ENCODE results near the gene LASP1NB.
"Not testable (repeated sequence)": the region's sequence is repeated elsewhere in the genome, so short reads cannot be mapped to it uniquely, and the experiment has no call there.

LASP1NB gene

DNA sequence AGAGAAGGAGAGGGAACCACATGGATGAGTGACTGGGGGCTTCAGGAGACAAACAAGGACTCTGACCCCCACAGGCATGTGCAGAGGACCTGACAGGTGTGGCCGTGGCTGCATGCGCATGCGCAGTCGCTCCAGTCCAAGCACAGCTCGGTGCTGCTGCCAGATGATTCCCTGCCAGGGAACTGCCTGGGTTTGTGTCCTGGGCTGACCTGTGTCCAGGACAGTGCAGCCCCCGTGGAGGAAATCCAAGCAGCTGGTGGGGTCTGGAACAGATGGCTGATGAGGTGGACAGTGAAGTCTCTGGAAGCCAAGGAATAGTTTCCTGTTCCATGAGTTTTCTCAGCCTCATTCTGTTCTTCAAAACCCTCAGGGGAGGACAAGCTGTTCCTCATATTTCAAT lies 28.2 kb upstream of the LASP1NB start:
- no peak for DNase-seq

DNA sequence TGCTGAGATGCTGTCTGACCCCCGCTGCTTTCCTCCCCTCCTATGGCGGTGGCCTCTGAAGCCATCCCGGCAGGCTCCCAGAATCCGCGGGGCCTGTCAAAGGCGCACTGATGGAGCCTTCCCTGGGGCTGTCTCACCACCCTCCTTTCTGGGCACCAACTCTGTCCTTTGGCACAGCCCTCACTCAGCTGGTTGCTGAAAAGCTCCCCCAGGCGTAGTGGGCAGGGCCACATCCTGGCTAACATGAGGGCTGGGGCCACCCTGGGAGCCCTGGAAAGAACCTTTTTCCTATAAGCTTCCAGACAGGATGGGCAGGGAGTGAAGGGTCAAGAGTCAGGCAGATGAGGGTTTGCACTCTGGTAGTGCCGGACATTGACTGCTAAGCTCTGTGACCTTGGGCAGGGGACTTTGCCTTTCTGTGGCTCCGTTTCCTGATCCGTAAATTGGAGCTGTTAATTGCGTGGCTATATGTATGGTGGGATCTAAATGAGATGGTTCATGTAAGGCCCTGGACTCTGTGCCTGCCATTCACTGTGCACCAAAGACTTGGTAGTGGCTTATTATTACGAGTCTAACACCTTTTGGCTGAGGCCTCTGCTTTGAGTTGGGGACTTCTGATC lies 27.6 kb upstream of the LASP1NB start:
- no peak for DNase-seq

DNA sequence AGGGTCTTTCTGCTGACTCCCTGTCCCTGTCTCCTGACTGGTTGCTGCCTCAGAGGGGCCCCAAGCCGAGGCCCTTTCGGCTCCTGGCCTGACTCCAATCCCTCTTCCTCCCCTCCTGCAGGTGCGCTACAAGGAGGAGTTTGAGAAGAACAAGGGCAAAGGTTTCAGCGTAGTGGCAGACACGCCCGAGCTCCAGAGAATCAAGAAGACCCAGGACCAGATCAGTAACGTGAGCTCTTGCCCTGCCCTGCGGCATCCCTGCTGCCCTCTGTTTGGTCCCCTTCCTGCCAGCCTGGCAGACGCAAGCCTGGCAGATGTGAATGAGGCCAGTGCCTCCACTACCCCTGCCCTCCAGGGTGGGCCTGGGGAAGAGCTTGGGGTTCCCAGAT lies 27.1 kb upstream of the LASP1NB start:
- DNase-seq = no peak

DNA sequence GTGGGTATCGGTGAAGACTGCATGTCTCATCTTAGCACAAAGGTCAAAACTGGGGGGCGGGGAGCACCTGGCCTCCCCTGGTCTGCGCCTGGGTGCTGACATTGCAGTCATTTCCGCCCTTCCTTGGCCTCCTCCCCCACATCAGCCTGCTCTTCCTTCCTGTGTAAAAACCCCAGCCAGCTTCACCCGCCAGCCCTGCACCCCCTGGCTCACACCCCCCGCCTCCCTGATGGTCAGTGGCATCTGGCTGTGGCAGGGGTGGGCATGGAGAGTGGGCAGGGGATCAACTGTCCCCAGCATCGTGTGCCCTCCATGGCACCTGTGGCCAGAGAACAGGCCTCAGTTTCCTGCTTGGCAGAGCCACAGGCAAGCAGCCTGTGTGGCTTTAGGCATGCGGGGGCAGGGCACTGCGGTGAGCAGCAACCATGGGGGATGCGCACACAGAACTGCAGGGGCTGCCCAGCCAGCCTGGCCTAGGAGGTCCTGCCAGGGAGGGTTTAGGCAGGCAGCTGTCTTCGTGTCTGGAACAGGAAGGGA lies 26.5 kb upstream of the LASP1NB start:
- no peak for DNase-seq

DNA sequence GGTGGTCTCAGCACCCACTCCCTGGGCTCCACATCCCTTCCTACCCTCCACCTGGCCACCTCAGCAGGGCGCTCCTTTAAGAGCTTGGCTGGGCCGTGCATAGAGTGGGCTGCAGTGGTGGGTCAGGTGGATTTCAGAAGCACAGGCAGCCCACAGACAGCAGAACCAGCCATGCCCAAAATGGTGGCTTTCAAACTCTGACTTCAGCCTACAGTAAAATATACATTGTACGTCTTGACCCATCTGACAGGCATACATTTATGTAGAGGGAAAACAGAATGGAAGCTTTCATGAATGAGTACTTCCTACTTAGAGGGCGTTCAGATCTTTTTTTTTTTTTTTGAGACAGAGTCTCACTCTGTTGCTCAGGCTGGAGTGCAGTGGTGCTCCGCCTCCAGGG lies 26.0 kb upstream of the LASP1NB start:
- no peak for DNase-seq

DNA sequence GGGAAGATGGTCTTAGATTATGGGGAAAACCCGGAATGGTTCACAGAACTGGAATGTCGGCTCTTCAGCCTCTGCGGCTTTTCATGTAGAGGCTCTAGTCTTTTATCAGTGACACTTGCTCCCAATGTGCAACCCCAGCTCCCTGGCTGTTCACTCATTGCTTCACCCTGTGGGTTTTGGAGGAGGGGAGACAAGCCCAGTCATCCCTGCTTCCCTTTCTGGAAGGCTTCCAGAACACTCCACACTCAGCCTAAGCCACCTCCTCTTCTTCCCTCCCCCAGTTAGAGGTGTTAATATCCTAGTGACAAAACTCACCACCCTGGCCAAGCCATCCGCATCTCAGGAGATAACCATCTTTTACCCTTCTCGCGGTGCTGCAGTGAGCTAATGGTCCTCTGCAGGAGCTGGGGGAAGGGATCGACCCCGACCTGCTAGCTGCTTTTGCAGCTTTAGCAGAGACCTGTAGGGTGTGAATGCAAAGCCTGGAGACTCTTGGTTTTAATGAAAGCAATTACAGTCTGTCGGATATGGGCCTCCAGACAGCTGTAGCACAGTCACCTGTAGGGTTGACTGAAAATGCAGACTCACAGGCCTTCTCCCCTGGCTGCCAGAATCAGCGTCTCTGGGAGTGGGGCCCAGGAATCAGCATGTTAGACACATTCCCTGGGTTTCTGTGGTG lies 24.3 kb upstream of the LASP1NB start:
- peak; percentile 34 for DNase-seq

DNA sequence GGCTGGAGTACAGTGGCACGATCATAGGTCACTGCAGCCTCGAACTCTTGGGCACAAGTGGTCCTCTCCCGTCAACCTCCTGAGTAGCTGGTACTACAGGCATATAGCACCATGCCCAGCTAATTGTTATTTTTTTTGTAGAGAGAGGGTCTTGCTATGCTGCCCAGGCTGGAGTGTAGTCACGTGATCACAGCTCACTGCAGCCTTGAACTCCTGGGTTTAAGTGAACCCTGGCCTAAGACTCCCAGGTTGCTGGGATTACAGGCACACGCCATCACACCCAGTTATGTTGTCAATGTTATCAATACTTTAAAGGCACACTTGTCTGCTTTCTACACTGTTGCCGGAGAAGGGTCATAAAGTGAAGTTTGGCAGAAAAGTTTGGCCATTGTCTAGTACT lies 22.0 kb upstream of the LASP1NB start:
- DNase-seq = no peak

DNA sequence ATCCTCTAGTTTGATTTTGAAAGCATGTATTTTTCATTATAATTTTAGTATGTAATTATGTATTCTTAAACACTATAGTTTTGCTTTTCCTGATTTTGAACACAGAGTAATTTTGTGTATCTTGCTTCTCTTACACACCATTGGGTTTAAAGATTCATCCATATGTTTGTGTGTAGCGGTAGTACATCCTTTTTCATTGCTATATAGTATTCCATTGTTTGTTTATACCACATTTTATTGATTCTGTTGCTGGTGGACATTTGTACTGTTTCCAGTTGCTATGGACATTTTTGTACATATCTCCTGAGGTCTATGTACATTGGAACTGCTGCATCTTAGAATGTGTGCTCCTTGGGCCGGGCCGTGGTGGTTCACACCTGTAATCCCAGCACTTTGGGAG lies 20.5 kb upstream of the LASP1NB start:
- DNase-seq = no peak

DNA sequence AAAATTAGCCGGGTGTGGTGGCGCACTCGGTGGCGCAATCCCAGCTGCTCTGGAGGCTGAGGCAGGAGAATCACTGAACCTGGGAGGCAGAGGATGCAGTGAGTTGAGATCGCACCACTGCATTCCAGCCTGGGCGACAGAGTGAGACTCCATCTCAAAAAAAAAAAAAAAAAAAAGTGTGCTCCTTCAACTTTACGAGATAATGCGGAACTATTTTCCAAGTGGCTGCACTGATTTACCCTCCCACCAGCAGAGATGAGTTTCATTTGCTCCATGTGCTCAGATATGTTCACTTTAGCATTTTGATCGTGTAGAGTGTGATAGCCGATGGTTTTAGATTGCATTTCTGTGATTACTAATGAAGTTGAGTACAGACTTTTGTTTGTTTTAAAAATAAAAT lies 20.0 kb upstream of the LASP1NB start:
- no peak for DNase-seq

DNA sequence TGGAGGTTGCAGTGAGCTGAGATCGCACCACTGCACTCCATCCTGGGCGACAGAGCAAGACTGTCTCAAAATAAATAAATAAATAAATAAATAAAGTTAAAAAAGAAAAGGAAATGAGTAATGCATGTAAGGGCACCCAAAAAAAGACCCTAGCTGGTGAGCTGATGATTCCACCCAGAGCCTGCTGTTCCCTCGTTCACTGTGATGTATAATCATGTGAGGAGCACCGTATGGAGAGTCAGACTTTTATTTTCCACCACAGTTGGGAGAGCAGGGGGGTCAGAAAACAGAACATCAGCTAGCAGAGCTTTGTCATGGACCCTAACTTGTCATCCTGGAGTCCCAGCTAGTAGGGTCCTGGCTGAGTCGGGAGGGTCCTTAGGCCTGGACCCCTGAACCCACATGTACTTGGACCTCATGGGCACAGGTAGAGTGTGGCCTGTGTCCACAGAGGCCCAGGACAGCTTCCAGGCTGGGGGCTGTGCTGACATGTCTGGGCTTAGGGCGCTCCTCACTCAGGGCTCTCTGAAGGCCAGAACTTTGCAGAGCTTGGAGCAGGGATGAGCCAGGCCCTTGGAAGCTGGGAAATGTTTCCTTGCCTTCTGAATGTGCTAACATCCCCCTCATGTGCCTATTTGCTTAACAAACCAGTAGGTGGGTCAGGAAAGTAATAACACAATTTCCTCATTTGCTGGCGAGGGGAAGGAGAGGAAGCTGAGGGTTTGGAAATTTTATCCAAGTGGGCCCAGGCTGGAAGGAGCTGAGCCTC lies 18.8 kb upstream of the LASP1NB start:
- DNase-seq = no peak

DNA sequence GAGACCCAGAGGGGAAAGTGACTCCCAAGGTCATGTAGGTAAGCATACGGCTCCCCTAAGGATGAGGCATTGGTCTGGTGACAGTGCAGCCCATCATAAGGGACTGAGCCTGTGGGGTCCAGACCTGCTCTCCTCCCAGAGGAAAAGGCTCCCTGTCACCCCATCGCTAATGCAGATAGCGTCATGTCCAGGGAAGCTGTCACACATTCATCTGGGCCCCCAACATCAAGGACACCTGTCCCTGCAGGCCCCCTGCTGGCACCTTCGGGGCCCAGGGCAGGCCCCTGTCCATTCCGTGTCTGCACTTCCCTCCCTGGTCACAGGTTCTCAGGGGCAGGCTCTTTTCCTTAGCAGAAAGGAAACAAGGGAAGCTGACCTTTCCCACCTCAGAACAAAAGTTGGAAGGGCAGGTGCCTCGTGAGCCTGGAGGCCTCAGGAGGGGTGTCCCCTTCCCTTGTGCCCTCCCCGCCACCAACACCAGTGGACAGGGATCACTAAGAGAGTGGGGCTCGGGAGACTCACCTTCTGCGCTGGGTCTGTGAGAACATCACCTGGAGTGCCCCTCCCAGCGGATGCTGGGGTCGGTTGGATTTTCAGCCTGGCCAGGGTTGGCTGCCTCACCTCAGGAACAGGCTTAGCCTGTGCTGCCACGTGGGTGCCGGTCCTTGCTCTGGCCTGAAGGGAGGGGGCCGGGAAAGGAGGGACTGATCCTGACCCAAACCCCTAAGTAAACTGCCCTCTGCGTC lies 17.3 kb upstream of the LASP1NB start:
- no peak for DNase-seq

DNA sequence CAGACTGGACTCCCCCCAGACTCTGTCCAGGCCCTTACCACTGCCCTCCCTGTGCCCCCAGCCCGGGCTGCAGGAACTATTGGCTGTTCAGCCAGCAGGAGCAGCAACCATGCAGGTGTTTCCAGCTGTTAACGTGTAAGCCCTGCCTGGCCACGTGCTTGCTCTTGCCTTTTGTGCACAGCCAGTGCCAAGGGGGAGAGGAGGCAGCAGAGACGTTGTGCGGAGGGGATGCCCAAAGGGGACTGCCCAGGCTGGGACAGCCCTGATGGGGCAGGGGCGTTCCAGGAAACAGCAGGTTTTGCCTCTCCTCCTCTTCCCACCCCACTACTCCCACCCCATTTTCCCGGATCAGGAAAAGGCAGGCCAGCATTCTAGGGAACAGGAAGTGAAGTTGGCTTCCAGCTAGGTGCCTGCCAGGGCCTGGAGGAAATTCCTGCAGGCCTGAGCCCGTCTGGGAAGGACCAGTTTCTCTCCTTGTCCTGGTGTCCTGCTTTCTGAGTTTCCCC lies 16.7 kb upstream of the LASP1NB start:
- DNase-seq = no peak

DNA sequence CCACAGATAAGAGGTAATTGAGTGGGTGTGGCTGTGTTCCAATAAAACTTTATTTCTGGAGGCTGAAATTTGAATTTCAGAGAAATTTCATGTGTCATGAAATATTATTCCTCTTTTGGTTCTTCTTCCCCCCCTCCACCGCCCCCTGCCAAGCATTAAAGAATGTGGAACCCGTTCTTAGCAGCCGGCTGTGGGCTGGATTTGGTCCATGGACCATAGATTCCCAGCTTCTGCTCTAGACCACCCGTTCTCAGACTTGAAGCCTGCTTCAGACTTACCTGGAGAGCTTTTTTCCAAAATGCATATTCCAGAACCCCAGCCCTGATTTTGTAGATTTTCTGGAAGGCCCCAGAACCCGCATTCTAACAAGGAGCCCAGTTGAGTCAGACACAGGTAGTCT lies 15.1 kb upstream of the LASP1NB start:
- DNase-seq = no peak

DNA sequence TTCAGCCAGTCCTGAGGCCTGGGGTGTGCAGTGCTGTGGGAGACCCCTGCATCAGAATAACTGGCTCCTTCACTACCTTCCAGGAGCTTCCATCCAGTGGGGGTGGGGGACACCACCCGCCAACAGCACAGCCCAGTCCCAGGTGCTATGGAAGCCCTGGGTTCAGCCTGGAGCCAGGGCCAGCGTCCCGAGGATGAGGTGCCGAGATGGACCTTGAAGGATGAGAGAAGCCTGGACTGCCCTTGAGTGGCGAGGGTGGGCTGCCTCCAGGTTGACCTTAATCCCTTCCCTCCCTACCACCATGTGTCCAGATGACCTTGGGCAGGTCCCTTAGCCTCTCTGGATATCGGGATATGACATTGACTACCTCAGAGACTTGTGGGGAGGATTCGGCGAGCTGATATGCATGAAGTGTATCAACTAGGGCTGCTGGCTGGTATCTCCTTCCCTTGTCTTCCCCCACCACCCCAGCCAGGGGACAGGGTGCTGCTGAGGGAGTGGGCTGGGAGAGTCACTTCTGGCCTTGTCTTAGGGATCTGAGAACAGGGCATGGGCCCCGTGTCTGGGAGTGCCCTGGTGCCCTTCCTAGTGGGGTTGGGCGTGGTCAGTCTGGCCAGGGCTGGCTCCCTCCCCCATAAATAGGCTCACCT lies 14.2 kb upstream of the LASP1NB start:
- DNase-seq = no peak

DNA sequence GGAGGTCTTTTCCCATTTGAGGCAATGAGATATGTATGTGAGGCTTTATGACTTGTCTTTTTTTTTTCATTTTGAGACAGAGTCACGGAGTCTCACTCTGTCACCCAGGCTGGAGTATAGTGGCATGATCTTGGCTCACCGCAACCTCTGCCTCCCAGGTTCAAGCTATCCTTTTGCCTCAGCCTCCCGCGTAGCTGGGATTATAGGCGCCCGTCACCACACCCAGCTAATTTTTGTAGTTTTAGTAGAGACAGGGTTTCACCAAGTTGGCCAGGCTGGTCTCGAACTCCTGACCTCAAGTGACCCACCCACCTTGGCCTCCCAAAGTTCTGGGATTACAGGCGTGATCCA lies 13.7 kb upstream of the LASP1NB start:
- DNase-seq = not testable (repeated sequence)

DNA sequence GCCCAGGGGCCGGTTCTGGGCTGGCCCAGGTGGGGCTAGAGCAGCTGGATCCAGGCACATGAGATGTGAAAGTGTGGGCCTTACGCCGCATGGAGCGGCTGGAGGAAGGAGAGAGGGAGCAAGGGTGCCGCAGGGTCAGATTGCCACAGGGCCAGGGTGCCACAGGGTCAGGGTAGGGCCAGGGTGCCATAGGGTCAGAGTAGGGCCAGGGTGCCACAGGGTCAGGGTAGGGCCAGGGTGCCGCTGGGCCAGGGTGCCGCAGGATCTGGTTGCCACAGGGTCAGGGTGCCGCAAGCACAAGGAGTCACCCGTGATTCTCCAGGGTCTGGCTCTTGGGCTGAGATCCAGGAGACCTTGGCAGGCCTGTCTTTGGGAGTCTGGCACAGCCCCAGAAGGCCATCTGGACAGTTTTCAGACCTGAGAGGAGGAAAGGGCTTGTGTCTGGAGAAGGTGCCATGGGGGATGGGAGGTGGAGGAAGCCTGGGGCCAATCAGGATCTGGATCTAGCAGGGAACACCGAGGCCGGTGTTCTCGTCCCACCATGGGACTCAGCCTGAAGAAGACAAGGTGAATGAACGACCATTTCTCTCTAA lies 13.1 kb upstream of the LASP1NB start:
- DNase-seq = no peak

DNA sequence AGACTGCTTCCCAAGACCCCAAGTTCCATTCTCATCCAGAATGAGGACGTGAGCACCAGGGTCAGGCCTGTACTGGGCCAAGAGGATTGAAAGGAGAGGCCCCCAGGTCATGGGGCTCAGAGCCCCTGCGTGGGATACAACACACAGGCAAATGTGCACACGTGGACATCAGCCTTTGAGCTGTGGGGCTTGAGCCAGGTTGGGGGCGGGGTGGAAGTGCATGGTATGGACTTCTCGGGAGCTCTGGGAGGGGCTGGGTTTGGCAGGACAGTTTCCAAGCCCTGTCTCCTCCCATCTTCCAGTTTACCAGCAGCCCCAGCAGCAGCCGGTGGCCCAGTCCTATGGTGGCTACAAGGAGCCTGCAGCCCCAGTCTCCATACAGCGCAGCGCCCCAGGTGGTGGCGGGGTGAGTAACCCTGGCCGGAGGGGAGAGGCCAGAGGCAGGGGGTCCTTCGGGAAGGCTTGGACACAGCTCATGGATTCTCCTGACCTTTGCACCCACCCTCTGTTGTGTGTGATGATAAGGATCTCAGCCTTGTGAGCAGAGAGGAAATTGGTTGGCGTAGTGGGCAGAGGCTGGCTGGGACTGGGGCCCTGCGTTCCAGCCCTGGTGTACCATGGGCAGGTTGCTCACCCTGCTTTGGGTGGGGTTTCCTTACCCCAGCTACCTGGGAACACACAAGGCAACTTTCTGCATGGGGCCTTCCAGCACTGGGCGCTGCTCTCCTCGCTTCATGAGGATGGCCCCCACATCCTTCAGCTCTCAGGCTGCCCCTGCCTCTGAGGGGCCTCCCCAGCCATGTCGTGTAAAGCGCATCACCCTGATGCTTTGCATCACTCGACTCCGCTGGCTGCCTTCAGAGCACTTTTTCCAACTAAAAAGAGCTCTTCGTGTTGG lies 10.4 kb upstream of the LASP1NB start:
- no peak for DNase-seq

DNA sequence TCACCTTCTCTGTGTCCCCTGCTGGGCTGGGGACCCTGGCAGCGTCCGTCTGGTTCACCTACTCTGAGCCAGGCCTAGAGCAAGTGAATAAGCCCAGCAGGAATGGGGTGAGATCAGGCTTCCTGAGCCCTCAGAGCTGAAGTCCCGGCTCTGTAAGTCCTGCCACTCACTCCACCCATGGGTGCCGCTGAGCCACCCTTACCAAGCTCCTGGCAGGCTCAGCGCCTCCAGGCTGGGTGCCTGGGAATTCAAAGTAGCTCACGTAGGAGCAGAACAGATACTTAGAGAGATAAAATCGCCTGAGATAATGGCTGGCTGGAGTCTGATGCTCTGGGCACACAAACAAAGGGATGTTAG lies 9.8 kb upstream of the LASP1NB start:
- DNase-seq = no peak

DNA sequence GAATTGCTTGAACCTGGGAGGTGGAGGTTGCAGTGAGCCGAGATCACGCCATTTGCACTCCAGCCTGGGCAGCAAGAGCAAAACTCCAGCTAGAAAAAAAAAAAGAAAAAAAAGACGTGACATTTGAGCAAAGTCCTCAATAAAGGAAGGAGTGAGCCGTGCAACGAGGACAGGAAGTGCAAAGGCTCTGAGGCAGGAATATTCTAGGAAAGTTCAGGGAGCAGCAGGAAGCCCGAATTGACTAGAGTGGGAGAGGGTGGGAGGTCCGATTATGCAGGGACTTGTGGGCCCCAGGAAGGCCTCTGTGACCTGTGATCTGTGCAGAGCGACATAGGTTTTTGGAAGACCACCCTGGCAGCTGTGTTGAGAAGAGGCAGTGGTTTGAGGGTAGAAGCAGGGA lies 8.6 kb upstream of the LASP1NB start:
- no peak for DNase-seq

DNA sequence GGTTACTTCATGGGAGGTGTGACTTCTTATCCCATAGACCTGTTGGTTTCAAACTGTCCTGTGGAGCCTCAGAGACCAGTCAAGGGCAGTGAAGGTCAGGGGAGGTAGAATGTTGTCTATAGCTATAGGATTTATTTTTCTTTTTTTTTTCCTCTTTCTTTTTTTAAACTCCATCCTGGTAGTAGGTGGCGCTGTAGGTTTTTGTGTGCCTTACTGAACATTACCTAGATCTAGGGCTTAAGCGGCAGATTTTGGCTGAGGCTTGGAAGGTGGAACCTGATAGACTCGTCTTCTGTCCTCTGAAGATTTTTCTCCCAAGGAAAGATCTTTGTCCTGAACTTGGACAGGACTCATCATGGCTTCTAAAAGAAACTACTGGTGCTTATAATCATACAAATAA lies 8.2 kb upstream of the LASP1NB start:
- no peak for DNase-seq
